NCI-H146 treated with DMSO at 0.1 percent for 48 hours (cell line): ENCODE results near the gene THOC1.

ENCODE experiments used
- DNase-seq: peaks from one replicate; lab custom pipeline; 2025; ENCODE audit not compliant: unreplicated experiment; lab: John Stamatoyannopoulos, UW

THOC1 gene

GRCh38 chr18:215448-216010 is 52.3 kb downstream of the THOC1 start:
- no peak for DNase-seq

- DNase-seq: no peak
These were observed 53.9 kb downstream of the THOC1 start for GRCh38 chr18:213966-214365.

- DNase-seq: no peak
These were observed 54.3 kb downstream of the THOC1 start for GRCh38 chr18:213505-213904.

GRCh38 chr18:212780-213179 is 55.1 kb downstream of the THOC1 start:
- no peak for DNase-seq

GRCh38 chr18:211582-211981 is 56.3 kb downstream of the THOC1 start:
- no peak for DNase-seq

- no peak for DNase-seq
These were observed 57.1 kb downstream of the THOC1 start for GRCh38 chr18:210733-211132.

GRCh38 chr18:210075-210474 is 57.8 kb downstream of the THOC1 start:
- no peak for DNase-seq

- peak; percentile 95 for DNase-seq
These were observed 68.1 kb downstream of the THOC1 start for GRCh38 chr18:199768-200167.

- no peak for DNase-seq
These were observed 68.6 kb downstream of the THOC1 start for GRCh38 chr18:199214-199613.

GRCh38 chr18:195651-196050 is 72.2 kb downstream of the THOC1 start:
- DNase-seq: no peak

GRCh38 chr18:192801-193200 is 75.0 kb downstream of the THOC1 start:
- DNase-seq: no peak

- no peak for DNase-seq
These were observed 76.1 kb downstream of the THOC1 start for GRCh38 chr18:191725-192124.

GRCh38 chr18:189254-189653 is 78.6 kb downstream of the THOC1 start:
- no peak for DNase-seq

GRCh38 chr18:183769-184168 is 84.1 kb downstream of the THOC1 start:
- DNase-seq: no peak

GRCh38 chr18:181711-182110 is 86.1 kb downstream of the THOC1 start:
- DNase-seq: no peak

GRCh38 chr18:179499-179898 is 88.3 kb downstream of the THOC1 start:
- no peak for DNase-seq

- DNase-seq: no peak
These were observed 95.5 kb downstream of the THOC1 start for GRCh38 chr18:172361-172760.
